IMR-90 (cell line): ENCODE results near the gene HOXC10. TPM values are rescaled to one million over a fixed set of nuclear protein-coding genes. Genes with fewer than 3 reads are reported as not detected.

Experiments
- ATAC-seq: fragments of 200-7000 bp; cut with Tn5 transposase; 2 replicates; pipeline ENCODE4 v1.9.1; 2020; ENCODE audit warnings: low read depth, mild to moderate bottlenecking, moderate library complexity
- BruUV-seq: library from RNA; stranded (reverse); fragments of 400-500 nt; replicated peaks from 2 replicates; lab custom pipeline; 2021; lab: Mats Ljungman, UMichigan
- CTCF ChIA-PET: fragments of 300-600 bp; formaldehyde crosslinking; extraction: SDS; loops from one replicate; lab custom pipeline; 2021; ENCODE audit warnings: antibody characterized with exemption; lab: Yijun Ruan, JAX
- POLR2A ChIA-PET: fragments of 300-600 bp; sonication (Branson Sonifier 250); formaldehyde crosslinking; loops from one replicate; lab custom pipeline; 2022; ENCODE audit warnings: antibody characterized with exemption; ENCODE audit not compliant: unreplicated experiment; lab: Charles Lee
- DNase-seq: peaks from one replicate; pipeline ENCODE4 v3.0.0; 2013
- H2AFZ ChIP-seq: replicated peaks from 2 replicates; pipeline ENCODE3; 2013; ENCODE audit warnings: low read length, mild to moderate bottlenecking; ENCODE audit not compliant: poor library complexity
- H2AK5ac ChIP-seq: 2 replicates; pipeline ENCODE4 v1.6.1; 2013; ENCODE audit warnings: low read depth, low read length, inconsistent platforms
- H2AK9ac ChIP-seq: replicated peaks from 2 replicates; pipeline ENCODE3; 2013; ENCODE audit warnings: mild to moderate bottlenecking, low read depth, low read length, moderate library complexity; ENCODE audit not compliant: poor library complexity
- H2BK120ac ChIP-seq: 2 replicates; pipeline ENCODE4 v1.6.1; 2013; ENCODE audit warnings: low read depth, low read length, inconsistent platforms
- H2BK15ac ChIP-seq: 3 replicates; pipeline ENCODE4 v1.6.1; 2013; ENCODE audit warnings: low read depth, low read length, inconsistent platforms
- H2BK20ac ChIP-seq: 2 replicates; pipeline ENCODE4 v1.6.1; 2013; ENCODE audit warnings: low read depth, mild to moderate bottlenecking, inconsistent platforms, low read length, moderate library complexity
- H2BK5ac ChIP-seq: 2 replicates; pipeline ENCODE4 v1.6.1; 2013; ENCODE audit warnings: mild to moderate bottlenecking, low read depth, low read length, inconsistent platforms; ENCODE audit not compliant: poor library complexity, severe bottlenecking
- H3K14ac ChIP-seq: replicated peaks from 2 replicates; pipeline ENCODE4 v1.6.1; 2013; ENCODE audit warnings: low read depth, low read length, inconsistent platforms
- H3K18ac ChIP-seq: 2 replicates; pipeline ENCODE4 v1.6.1; 2013; ENCODE audit warnings: low read depth, low read length, control low read depth
- H3K23ac ChIP-seq: 2 replicates; pipeline ENCODE4 v1.6.1; 2013; ENCODE audit warnings: low read depth, low read length, inconsistent platforms
- H3K27ac ChIP-seq: 2 replicates; pipeline ENCODE4 v1.5.1; 2013; ENCODE audit warnings: mild to moderate bottlenecking, control low read depth, low read length; ENCODE audit not compliant: insufficient read depth
- H3K27me3 ChIP-seq: 2 replicates; pipeline ENCODE4 v1.6.1; 2013; ENCODE audit warnings: low read length; ENCODE audit not compliant: control insufficient read depth, insufficient read depth
- H3K36me3 ChIP-seq: 2 replicates; pipeline ENCODE4 v1.6.1; 2013; ENCODE audit warnings: low read length, mixed read lengths; ENCODE audit not compliant: control insufficient read depth, insufficient read depth
- H3K4ac ChIP-seq: 2 replicates; pipeline ENCODE4 v1.6.1; 2013; ENCODE audit warnings: low read depth, low read length, inconsistent platforms
- H3K4me1 ChIP-seq: 2 replicates; pipeline ENCODE4 v1.6.1; 2013; ENCODE audit warnings: low read length, mixed read lengths; ENCODE audit not compliant: control insufficient read depth, insufficient read depth
- H3K4me2 ChIP-seq: 2 replicates; pipeline ENCODE4 v1.6.1; 2013; ENCODE audit warnings: low read depth, mild to moderate bottlenecking, control low read depth, low read length, moderate library complexity
- H3K4me3 ChIP-seq: 2 replicates; pipeline ENCODE4 v1.5.1; 2013; ENCODE audit warnings: low read depth, mild to moderate bottlenecking, control low read depth, low read length, moderate library complexity; ENCODE audit not compliant: insufficient read depth
- H3K56ac ChIP-seq: 2 replicates; pipeline ENCODE4 v1.6.1; 2013; ENCODE audit warnings: low read length, inconsistent platforms; ENCODE audit not compliant: insufficient read depth; ENCODE audit errors: extremely low read depth
- H3K79me1 ChIP-seq, 2 experiments: 2 replicates each; pipeline ENCODE4 v1.6.1; 2013; ENCODE audit warnings: low read length in 2 of 2, inconsistent platforms in 1 of 2, low read depth in 1 of 2
- H3K9ac ChIP-seq: 2 replicates; pipeline ENCODE4 v1.6.1; 2013; ENCODE audit warnings: low read depth, low read length, control low read depth
- H3K9me1 ChIP-seq: 2 replicates; pipeline ENCODE4 v1.6.1; 2013; ENCODE audit warnings: low read length, inconsistent platforms; ENCODE audit not compliant: insufficient read depth
- H3K9me3 ChIP-seq: 2 replicates; pipeline ENCODE4 v1.6.1; 2013; ENCODE audit warnings: low read length; ENCODE audit not compliant: control insufficient read depth, insufficient read depth
- H4K20me1 ChIP-seq: 2 replicates; pipeline ENCODE4 v1.6.1; 2013; ENCODE audit warnings: low read length, inconsistent platforms; ENCODE audit not compliant: insufficient read depth
- H4K5ac ChIP-seq: 2 replicates; pipeline ENCODE4 v1.6.1; 2013; ENCODE audit warnings: mild to moderate bottlenecking, low read depth, low read length, control low read depth
- H4K8ac ChIP-seq, 2 experiments: 2 replicates each; pipeline ENCODE4 v1.6.1; 2013; ENCODE audit warnings: low read depth in 2 of 2, low read length in 2 of 2, control low read depth in 1 of 2, inconsistent platforms in 1 of 2
- H4K91ac ChIP-seq: 2 replicates; pipeline ENCODE4 v1.6.1; 2013; ENCODE audit warnings: low read depth, low read length, inconsistent platforms; ENCODE audit not compliant: insufficient read depth
- BHLHE40 ChIP-seq: fragments of 150-350 bp; IDR thresholded peaks from 2 replicates; pipeline ENCODE4 v1.6.1; 2016; ENCODE audit warnings: mild to moderate bottlenecking, low read depth, low read length
- CEBPB ChIP-seq: IDR thresholded peaks from 2 replicates; pipeline ENCODE4 v1.6.1; 2012; ENCODE audit warnings: low read depth, low read length, improper control_type of control experiment
- CHD1 ChIP-seq: IDR thresholded peaks from 2 replicates; pipeline ENCODE4 v1.6.1; 2012; ENCODE audit warnings: low read depth, low read length, improper control_type of control experiment
- ELK1 ChIP-seq: fragments of 150-350 bp; IDR thresholded peaks from 2 replicates; pipeline ENCODE4 v1.6.1; 2016; ENCODE audit warnings: low read depth, mild to moderate bottlenecking, low read length, moderate library complexity, borderline replicate concordance
- FOS ChIP-seq: fragments of 150-350 bp; IDR thresholded peaks from 2 replicates; pipeline ENCODE4 v1.6.1; 2016; ENCODE audit warnings: low read depth, low read length
- MAFK ChIP-seq: IDR thresholded peaks from 2 replicates; pipeline ENCODE4 v1.6.1; 2012; ENCODE audit warnings: low read depth, low read length, improper control_type of control experiment
- MAZ ChIP-seq: IDR thresholded peaks from 2 replicates; pipeline ENCODE4 v1.6.1; 2012; ENCODE audit warnings: low read depth, mild to moderate bottlenecking, low read length, improper control_type of control experiment, moderate library complexity, borderline replicate concordance
- MXI1 ChIP-seq: IDR thresholded peaks from 2 replicates; pipeline ENCODE4 v1.6.1; 2012; ENCODE audit warnings: low read depth, mild to moderate bottlenecking, low read length, moderate library complexity, borderline replicate concordance
- POLR2A ChIP-seq: IDR thresholded peaks from 2 replicates; pipeline ENCODE4 v1.6.1; 2012; ENCODE audit warnings: mild to moderate bottlenecking, low read depth, low read length
- RCOR1 ChIP-seq: IDR thresholded peaks from 2 replicates; pipeline ENCODE4 v1.6.1; 2012; ENCODE audit warnings: mild to moderate bottlenecking, low read length, improper control_type of control experiment; ENCODE audit not compliant: insufficient replicate concordance
- SMC3 ChIP-seq: fragments of 150-350 bp; IDR thresholded peaks from 2 replicates; pipeline ENCODE4 v1.6.1; 2016; ENCODE audit warnings: low read depth, mild to moderate bottlenecking, antibody characterized with exemption, low read length, moderate library complexity
- WGBS, 2 experiments: methylation state at CpG; one replicate each; pipeline versions ENCODE4 v1.1.5 to v1.1.7; 2013; ENCODE audit warnings: missing lambda C conversion rate in 2 of 2; ENCODE audit not compliant: insufficient read length in 1 of 2; ENCODE audit errors: extremely low coverage in 2 of 2; 5-methylcytosine and 5-hydroxymethylcytosine counted together
- dilution Hi-C: fragments of 300-500 bp; cut with HindIII; formaldehyde crosslinking; loops from one replicate; pipeline ENCODE4 v1.14.3; 2018; ENCODE audit warnings: low sequenced_read_pairs; ENCODE audit not compliant: unreplicated experiment
- in situ Hi-C: fragments of 300-500 bp; cut with MboI; formaldehyde crosslinking; loops from 3 replicates; pipeline ENCODE4 v1.14.3; 2019; ENCODE audit warnings: low sequenced_read_pairs, inconsistent platforms, mixed read lengths
- intact Hi-C: fragments of 100-400 bp; cut with micrococcal nuclease; formaldehyde crosslinking; loops from 2 replicates; pipeline ENCODE4 v1.10.0; 2022
- polyA plus RNA-seq, 3 experiments: library from polyadenylated mRNA; depleted of rRNA; stranded (reverse); fragments of >200 nt; gene quantifications; 2 replicates each; pipeline ENCODE4 v1.2.3, GENCODE V29; 2012; ENCODE audit warnings: low replicate concordance in 1 of 3
- total RNA-seq: library from RNA; depleted of rRNA; stranded (reverse); fragments of >200 nt; gene quantifications from 2 replicates; pipeline ENCODE4 v1.2.3, GENCODE V29; 2012

The HOXC10 gene
- total and polyA plus RNA-seq, 2 of the 4 experiments (the other 2 are of a cell fraction): 0.15 TPM; not detected in 1

GRCh38 chr12:54006559-54007220 lies 21.7 kb downstream of the HOXC10 start:
- H3K27ac ChIP-seq: no peak overlapping the region
- TF ChIP-seq FOS (no peak), RCOR1 (no peak), SMC3 (no peak), ELK1 (no peak), POLR2A (no peak), BHLHE40 (no peak), CEBPB (no peak), MXI1 (no peak), MAFK (no peak), CHD1 (no peak), MAZ (no peak)
- in situ Hi-C loops (loop anchor here (5.0 kb wide), 1 partner anchor 186 kb away; no protein-coding TSS in a partner anchor), intact Hi-C loops (loop anchor here (1.0 to 10.0 kb wide), 5 partner anchors 185 to 353 kb away; no protein-coding TSS in a partner anchor), dilution Hi-C loops (no loop called here)
- no peak overlapping the region for H2BK120ac ChIP-seq
- ATAC-seq (no peak), DNase-seq (no peak)
- H3K4me2 ChIP-seq: no peak overlapping the region
- ChIA-PET POLR2A (interaction anchor here (0.5 kb wide), 1 partner anchor 155 kb away, joined by 4 read pairs; no protein-coding TSS in a partner anchor), CTCF (interaction anchor here (0.6 to 3.1 kb wide), 5 partner anchors 182 to 200 kb away, joined by 3 to 19 read pairs (median 14); partner anchors contain the start of gene SMUG1)
- H2AFZ ChIP-seq: peak overlapping the region; percentile 88
- H3K9me3 ChIP-seq: no peaks in the 10 kb centered on the region
- no peak overlapping the region for H3K18ac ChIP-seq
- no peak overlapping the region for H3K23ac ChIP-seq
- no peak overlapping the region for H2AK9ac ChIP-seq
- no peak overlapping the region for H2AK5ac ChIP-seq
- H3K9me1 ChIP-seq: no peaks in the 10 kb centered on the region
- no peak overlapping the region for H3K4ac ChIP-seq
- WGBS, 2 experiments: 13% methylated on average over 6 of the region's 22 CpGs; no CpG with 5 or more reads in 1 of the 2 experiments
- H2BK5ac ChIP-seq: no peak overlapping the region
- H4K91ac ChIP-seq: no peak overlapping the region
- H3K9ac ChIP-seq: no peak overlapping the region
- H3K56ac ChIP-seq: no peak overlapping the region
- H3K14ac ChIP-seq: no peak overlapping the region
- H3K4me1 ChIP-seq: no peaks in the 10 kb centered on the region
- H2BK15ac ChIP-seq: no peak overlapping the region
- no peak overlapping the region for H2BK20ac ChIP-seq
- no peaks in the 10 kb centered on the region for H3K36me3 ChIP-seq
- no peak overlapping the region for H4K5ac ChIP-seq
- no TSS peak for BruUV-seq
- H4K20me1 ChIP-seq: no peaks in the 10 kb centered on the region
- no peak overlapping the region for H4K8ac ChIP-seq
- H3K27me3 ChIP-seq: peaks cover 91% of the 10 kb centered on the region
- H3K79me1 ChIP-seq: no peaks in the 10 kb centered on the region
- no peak overlapping the region for H3K4me3 ChIP-seq
